Astrocyte (in vitro differentiated cells and primary cell): Measurements from ENCODE around the gene OPRL1. TPM values are rescaled to one million over a fixed set of nuclear protein-coding genes. Genes with fewer than 3 reads are reported as not detected.
A peak's percentile ranks its signal among the peaks of the same experiment; 100 is the strongest.
"Not testable (repeated sequence)": the region's sequence is repeated elsewhere in the genome, so short reads cannot be mapped to it uniquely, and the experiment has no call there.

Source experiments
- DNase-seq: peaks from one replicate; pipeline ENCODE4 v3.0.0-alpha.2; 2010; ENCODE audit warnings: low read depth
- FAIRE-seq: peaks from 2 replicates; lab custom pipeline; 2011; peaks lifted over from hg19 to GRCh38; lab: Jason Lieb, UNC
- H2AFZ ChIP-seq: 2 replicates; pipeline ENCODE4 v1.6.0; 2012; ENCODE audit warnings: low read depth, low read length, inconsistent platforms
- H3K27ac ChIP-seq: 2 replicates; pipeline ENCODE4 v1.5.1; 2011; ENCODE audit warnings: low read depth, low read length, inconsistent platforms
- H3K27me3 ChIP-seq: 2 replicates; pipeline ENCODE4 v1.6.0; 2011; ENCODE audit warnings: low read length, inconsistent platforms; ENCODE audit not compliant: insufficient read depth
- H3K36me3 ChIP-seq: 2 replicates; pipeline ENCODE4 v1.5.1; 2011; ENCODE audit warnings: low read length, inconsistent platforms; ENCODE audit not compliant: insufficient read depth
- H3K4me1 ChIP-seq: 2 replicates; pipeline ENCODE4 v1.5.1; 2011; ENCODE audit warnings: low read length, inconsistent platforms; ENCODE audit not compliant: insufficient read depth
- H3K4me2 ChIP-seq: 2 replicates; pipeline ENCODE4 v1.6.0; 2012; ENCODE audit warnings: low read length, inconsistent platforms
- H3K4me3 ChIP-seq: 2 replicates; pipeline ENCODE4 v1.5.1; 2011; ENCODE audit warnings: low read depth, mild to moderate bottlenecking, low read length, inconsistent platforms; ENCODE audit not compliant: insufficient read depth
- H3K79me2 ChIP-seq: 2 replicates; pipeline ENCODE4 v1.6.0; 2012; ENCODE audit warnings: mild to moderate bottlenecking, low read length, inconsistent platforms; ENCODE audit not compliant: insufficient read depth
- H3K9ac ChIP-seq: 2 replicates; pipeline ENCODE4 v1.6.0; 2012; ENCODE audit warnings: mild to moderate bottlenecking, low read length, inconsistent platforms
- H3K9me3 ChIP-seq: 2 replicates; pipeline ENCODE4 v1.5.1; 2012; ENCODE audit warnings: low read depth, mild to moderate bottlenecking, low read length, inconsistent platforms; ENCODE audit not compliant: insufficient read depth
- H4K20me1 ChIP-seq: 2 replicates; pipeline ENCODE4 v1.6.0; 2012; ENCODE audit warnings: low read length, inconsistent platforms; ENCODE audit not compliant: insufficient read depth
- H3K27ac Mint-ChIP-seq: one replicate; pipeline ENCODE4 v1.8.0; 2021; ENCODE audit warnings: mild to moderate bottlenecking, mixed read lengths; ENCODE audit not compliant: unreplicated experiment
- H3K27me3 Mint-ChIP-seq: one replicate; pipeline ENCODE4 v1.8.0; 2021; ENCODE audit warnings: low read depth, mixed read lengths; ENCODE audit not compliant: unreplicated experiment
- H3K36me3 Mint-ChIP-seq: one replicate; pipeline ENCODE4 v1.8.0; 2021; ENCODE audit warnings: low read depth, mixed read lengths; ENCODE audit not compliant: unreplicated experiment
- H3K4me1 Mint-ChIP-seq: one replicate; pipeline ENCODE4 v1.8.0; 2021; ENCODE audit warnings: low read depth, mixed read lengths; ENCODE audit not compliant: unreplicated experiment
- H3K4me3 Mint-ChIP-seq: one replicate; pipeline ENCODE4 v1.8.0; 2021; ENCODE audit warnings: mild to moderate bottlenecking, moderate library complexity, mixed read lengths; ENCODE audit not compliant: unreplicated experiment
- H3K9me3 Mint-ChIP-seq: one replicate; pipeline ENCODE4 v1.8.0; 2021; ENCODE audit warnings: mild to moderate bottlenecking, mixed read lengths; ENCODE audit not compliant: unreplicated experiment
- CTCF ChIP-seq: IDR thresholded peaks from 2 replicates; pipeline ENCODE4 v1.5.1; 2011; ENCODE audit warnings: low read depth, mild to moderate bottlenecking, inconsistent platforms, low read length, moderate library complexity; ENCODE audit not compliant: insufficient read depth
- EZH2 ChIP-seq: IDR thresholded peaks from 2 replicates; pipeline ENCODE4 v1.6.1; 2012; ENCODE audit warnings: mild to moderate bottlenecking, low read length, inconsistent platforms; ENCODE audit not compliant: insufficient read depth
- total RNA-seq: library from RNA; stranded (reverse); gene quantifications from 2 replicates; pipeline ENCODE4 v1.2.1, GENCODE V29; 2021

The OPRL1 gene
- total RNA-seq, 1 donor from 2014 or later = 2.8 TPM

GRCh38 chr20:64131406-64131805 lies 51.5 kb downstream of the OPRL1 start:
- DNase-seq = no peak
- FAIRE-seq = no peak

GRCh38 chr20:64133951-64134407 lies 54.1 kb downstream of the OPRL1 start:
- H3K27ac Mint-ChIP-seq = no peak overlapping the region
- H3K4me2 ChIP-seq = no peak overlapping the region
- H3K9ac ChIP-seq = no peak overlapping the region
- no peaks in the 10 kb centered on the region for H3K9me3 ChIP-seq
- H3K36me3 ChIP-seq = no peaks in the 10 kb centered on the region
- no peaks in the 10 kb centered on the region for H3K79me2 ChIP-seq
- H4K20me1 ChIP-seq = no peaks in the 10 kb centered on the region
- H3K4me3 ChIP-seq = no peak overlapping the region
- H2AFZ ChIP-seq = no peak overlapping the region
- peaks cover 4% of the 10 kb centered on the region for H3K27me3 ChIP-seq
- peaks cover 18% of the 10 kb centered on the region for H3K27me3 Mint-ChIP-seq
- H3K36me3 Mint-ChIP-seq = no peaks in the 10 kb centered on the region
- H3K27ac ChIP-seq = no peak overlapping the region
- H3K4me3 Mint-ChIP-seq = no peak overlapping the region
- DNase-seq (no peak), FAIRE-seq (no peak)
- TF ChIP-seq CTCF = no peak
- no peak for TF ChIP-seq EZH2
- H3K4me1 ChIP-seq = no peaks in the 10 kb centered on the region
- H3K4me1 Mint-ChIP-seq = no peaks in the 10 kb centered on the region
- peaks cover 4% of the 10 kb centered on the region for H3K9me3 Mint-ChIP-seq

More at GRCh38 chr20:64131406-64131805, 51.5 kb downstream of the OPRL1 start:
- peaks cover 25% of the 10 kb centered on the region for H3K27me3 Mint-ChIP-seq
- Histone ChIP-seq H3K4me3 (no peak overlapping the region), H3K4me2 (no peak overlapping the region), H3K27ac (no peak overlapping the region), H2AFZ (no peak overlapping the region), H3K27me3 (peaks cover 7% of the 10 kb centered on the region), H3K4me1 (no peaks in the 10 kb centered on the region), H3K9me3 (no peaks in the 10 kb centered on the region), H4K20me1 (no peaks in the 10 kb centered on the region), H3K9ac (no peak overlapping the region), H3K79me2 (no peaks in the 10 kb centered on the region), H3K36me3 (no peaks in the 10 kb centered on the region)
- TF ChIP-seq CTCF (peak; percentile 5), EZH2 (no peak)
- H3K4me1 Mint-ChIP-seq = no peaks in the 10 kb centered on the region
- H3K4me3 Mint-ChIP-seq = no peak overlapping the region
- H3K9me3 Mint-ChIP-seq = peaks cover 9% of the 10 kb centered on the region
- no peaks in the 10 kb centered on the region for H3K36me3 Mint-ChIP-seq
- H3K27ac Mint-ChIP-seq = no peak overlapping the region

GRCh38 chr20:64134744-64135143 lies 54.9 kb downstream of the OPRL1 start:
- H3K27me3 Mint-ChIP-seq = peaks cover 12% of the 10 kb centered on the region
- not testable (repeated sequence) for H3K4me3 Mint-ChIP-seq, H3K36me3 Mint-ChIP-seq, H3K4me1 Mint-ChIP-seq, H3K27ac Mint-ChIP-seq, H3K4me1 ChIP-seq, H3K36me3 ChIP-seq, H3K79me2 ChIP-seq, FAIRE-seq, H3K27ac ChIP-seq, H3K9me3 Mint-ChIP-seq, H2AFZ ChIP-seq, DNase-seq, H4K20me1 ChIP-seq, H3K9ac ChIP-seq, H3K27me3 ChIP-seq, H3K4me2 ChIP-seq, H3K9me3 ChIP-seq, H3K4me3 ChIP-seq
